Activated CD8-positive, alpha-beta memory T cell treated with anti-CD3 and anti-CD28 coated beads, Interleukin-2, amount 50 U/mL, for 48 hours (primary cell): ENCODE data around the gene TRIM69.

Experiments
- DNase-seq: peaks from one replicate; pipeline ENCODE4 v3.0.0-alpha.2; 2020

TRIM69 gene

DNA sequence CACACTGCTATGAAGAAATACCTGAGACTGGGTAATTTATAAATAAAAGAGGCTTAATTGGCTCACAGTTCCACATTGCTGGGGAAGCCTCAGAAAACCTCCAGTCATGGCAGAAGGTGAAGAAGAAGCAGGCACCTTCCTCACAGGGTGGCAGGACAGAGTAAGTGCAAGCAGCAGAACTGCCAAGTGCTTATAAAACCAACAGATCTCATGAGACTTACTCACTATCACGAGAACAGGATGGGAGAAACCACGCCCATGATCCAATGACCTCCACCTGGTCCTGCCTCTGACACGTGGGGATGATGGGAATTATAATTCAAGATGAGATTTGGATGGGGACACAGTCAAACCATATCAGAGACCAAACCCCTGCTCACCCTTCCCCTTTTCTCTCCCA lies 75.0 kb downstream of the TRIM69 start:
- no peak for DNase-seq

DNA sequence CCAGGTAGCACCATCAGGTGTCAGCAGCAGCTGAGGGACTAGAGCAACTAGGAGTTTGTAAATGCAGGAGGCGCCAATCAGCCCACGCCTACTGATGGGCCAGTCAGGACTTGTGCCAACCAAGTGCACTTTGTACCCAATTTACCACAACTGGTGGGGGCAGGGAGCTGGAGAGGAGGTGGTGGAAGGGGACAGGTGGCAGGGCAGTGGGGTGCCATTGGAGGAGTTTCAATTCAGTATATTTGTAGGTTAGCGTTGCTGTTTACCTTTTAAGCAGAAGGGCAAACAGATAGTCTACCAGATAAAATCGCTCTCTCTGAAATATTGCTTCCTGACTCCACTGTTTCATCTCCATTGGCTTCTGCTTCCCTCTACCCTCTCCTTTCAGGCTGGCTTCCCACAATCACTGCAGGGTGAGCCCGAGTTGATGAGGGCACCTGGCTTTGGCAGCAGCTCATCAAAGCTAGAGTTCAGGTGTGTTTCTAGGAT lies 75.7 kb downstream of the TRIM69 start:
- no peak for DNase-seq

DNA sequence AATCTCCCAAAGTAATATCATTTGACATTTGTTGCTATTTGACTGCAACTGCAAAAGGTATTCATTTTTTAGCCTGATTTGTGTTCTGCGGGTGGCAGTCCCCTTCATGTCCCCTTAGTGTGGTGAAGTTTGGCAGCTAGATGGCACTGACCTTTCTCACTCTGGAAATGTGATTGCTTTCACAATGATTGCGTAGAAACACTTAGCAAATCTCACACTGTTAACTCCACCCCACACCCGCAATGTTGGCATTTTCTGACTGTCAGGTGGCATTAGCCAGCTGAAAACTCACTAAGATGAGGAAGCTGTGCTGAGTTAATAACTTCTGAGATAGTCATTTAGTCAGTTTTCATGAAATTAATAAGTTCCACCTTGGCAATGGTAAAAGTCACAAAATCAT lies 76.9 kb downstream of the TRIM69 start:
- no peak for DNase-seq
